ENCODE data around the gene UTS2B.
A peak's percentile ranks its signal among the peaks of the same experiment; 100 is the strongest.

The UTS2B gene

DNA sequence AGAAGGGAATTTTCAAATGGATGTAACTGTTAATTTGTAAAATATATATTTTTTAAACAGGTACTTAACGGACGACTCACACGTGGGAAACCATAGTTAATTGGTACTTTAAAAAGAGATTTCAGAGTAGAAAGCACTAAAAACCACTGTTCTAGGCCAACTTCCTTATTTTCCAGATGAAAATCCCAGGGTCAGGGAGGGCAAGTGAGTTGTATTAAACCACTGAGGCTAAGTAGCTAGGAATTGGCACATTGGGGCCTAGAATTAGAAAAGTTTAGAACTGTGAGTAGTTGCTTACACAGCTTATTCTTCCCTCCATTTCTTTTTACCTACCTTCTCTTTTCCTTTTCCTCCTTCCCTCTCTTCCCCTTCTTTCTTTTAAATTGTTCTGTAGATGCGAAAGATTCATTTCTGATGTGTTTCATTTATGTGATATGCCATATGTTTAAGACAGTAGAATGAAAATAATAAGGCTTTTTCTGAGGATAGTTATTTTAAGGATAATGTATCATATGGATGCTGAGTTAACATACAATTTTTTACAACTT lies 4.1 kb upstream of the UTS2B start:
- TF ChIP-seq FOXP2 (optimal IDR thresholded peaks at IDR 0.05; ENCODE audit: borderline replicate concordance, extremely low read depth, extremely low read length, insufficient read depth), result no peak
- TF ChIP-seq POLR2AphosphoS5 (IDR thresholded peaks at IDR 0.05; ENCODE audit: low read depth, low read length), result no peak

GRCh38 chr3:191333298-191333880 lies 3.1 kb upstream of the UTS2B start:
- TF ChIP-seq FOXP2 (optimal IDR thresholded peaks at IDR 0.05; ENCODE audit: borderline replicate concordance, extremely low read depth, extremely low read length, insufficient read depth) (no peak), POLR2AphosphoS5 (IDR thresholded peaks at IDR 0.05; ENCODE audit: low read depth, low read length) (no peak; the same call in 1 of the 2 replicates), REST (IDR thresholded peaks at IDR 0.05; ENCODE audit: insufficient read depth in 1 of 2, low read depth in 2 of 2, low read length in 2 of 2) (no peak), SIN3A (IDR thresholded peaks at IDR 0.05; ENCODE audit: borderline replicate concordance, insufficient read depth, low read length) (no peak), TAF1 (IDR thresholded peaks at IDR 0.05; ENCODE audit: borderline replicate concordance, insufficient read depth, low read length) (no peak)

GRCh38 chr3:191331388-191331787 lies 1.1 kb upstream of the UTS2B start:
- no peak for TF ChIP-seq FOXP2 (optimal IDR thresholded peaks at IDR 0.05; ENCODE audit: borderline replicate concordance, extremely low read depth, extremely low read length, insufficient read depth)
- no peak for TF ChIP-seq REST (IDR thresholded peaks at IDR 0.05; ENCODE audit: insufficient read depth in 1 of 2, low read depth in 2 of 2, low read length in 2 of 2)
- TF ChIP-seq TAF1 (IDR thresholded peaks at IDR 0.05; ENCODE audit: borderline replicate concordance, insufficient read depth, low read length), result no peak
- no peak for TF ChIP-seq POLR2AphosphoS5 (IDR thresholded peaks at IDR 0.05; ENCODE audit: low read depth, low read length)
- TF ChIP-seq SIN3A (IDR thresholded peaks at IDR 0.05; ENCODE audit: borderline replicate concordance, insufficient read depth, low read length), result no peak

DNA sequence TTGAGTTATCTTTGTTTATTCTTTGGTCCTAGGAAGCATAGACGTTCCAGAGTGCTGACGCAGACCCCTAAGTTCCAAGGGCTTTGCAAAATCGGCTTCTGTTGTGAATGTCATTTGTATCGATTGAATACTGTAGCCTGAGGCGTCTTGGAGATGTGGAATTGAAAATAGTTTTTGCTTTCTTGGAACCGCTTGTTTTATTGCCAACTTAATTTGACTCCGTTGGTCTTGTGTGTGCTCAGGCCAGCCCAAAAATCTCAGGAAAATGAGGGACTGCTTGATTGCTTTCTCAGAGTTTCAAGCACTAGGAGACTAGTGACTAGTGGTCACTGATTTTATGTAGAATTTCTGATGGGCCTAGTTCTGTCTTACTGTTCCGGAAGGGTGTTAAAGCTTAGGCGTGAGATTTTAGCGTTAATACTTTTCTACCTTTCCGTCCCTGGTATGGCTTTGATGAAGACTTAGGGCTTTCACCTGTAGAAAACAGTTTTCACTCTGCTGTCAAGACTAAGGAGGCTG lies 263 bp upstream of the UTS2B start:
- TF ChIP-seq REST (IDR thresholded peaks at IDR 0.05; ENCODE audit: insufficient read depth in 1 of 2, low read depth in 2 of 2, low read length in 2 of 2) (no peak), SIN3A (IDR thresholded peaks at IDR 0.05; ENCODE audit: borderline replicate concordance, insufficient read depth, low read length) (no peak), TAF1 (IDR thresholded peaks at IDR 0.05; ENCODE audit: borderline replicate concordance, insufficient read depth, low read length) (no peak), POLR2AphosphoS5 (IDR thresholded peaks at IDR 0.05; ENCODE audit: low read depth, low read length) (no peak), FOXP2 (optimal IDR thresholded peaks at IDR 0.05; ENCODE audit: borderline replicate concordance, extremely low read depth, extremely low read length, insufficient read depth) (no peak)

- TF ChIP-seq SIN3A (IDR thresholded peaks at IDR 0.05; ENCODE audit: borderline replicate concordance, insufficient read depth, low read length) (peak; percentile 36; the same call in 1 of the 2 replicates), FOXP2 (optimal IDR thresholded peaks at IDR 0.05; ENCODE audit: borderline replicate concordance, extremely low read depth, extremely low read length, insufficient read depth) (peak; percentile 93), TAF1 (IDR thresholded peaks at IDR 0.05; ENCODE audit: borderline replicate concordance, insufficient read depth, low read length) (peak; percentile 91), REST (IDR thresholded peaks at IDR 0.05; ENCODE audit: insufficient read depth in 1 of 2, low read depth in 2 of 2, low read length in 2 of 2) (peak; percentile 25 to 54; a peak in 1 of 4 replicates), POLR2AphosphoS5 (IDR thresholded peaks at IDR 0.05; ENCODE audit: low read depth, low read length) (peak; percentile 72)
These were observed 1.2 kb downstream of the UTS2B start, which contains the start of gene CCDC50 for GRCh38 chr3:191328962-191329653. CCDC50 (plus strand) TSS chr3:191329394; CDS start chr3:191329675, 281 bp downstream.

All from PFSK-1 (cell line).